SK-N-SH (cell line): Measurements from ENCODE around the gene UBE2E2. TPM values are rescaled to one million over a fixed set of nuclear protein-coding genes. Genes with fewer than 3 reads are reported as not detected.

Experiments used
- CTCF ChIA-PET: fragments of 300-600, 350-600 bp; formaldehyde crosslinking; extraction: SDS; loops from one replicate; lab custom pipeline; 2021; lab: Yijun Ruan, JAX
- POLR2A ChIA-PET: fragments of 350-600 bp; sonication (Branson Sonifier 250); formaldehyde crosslinking; extraction: SDS; loops from one replicate; lab custom pipeline; 2020; ENCODE audit warnings: antibody characterized with exemption, inconsistent platforms; lab: Yijun Ruan, JAX
- DNase-seq: peaks from one replicate; pipeline ENCODE4 v3.0.0; 2012
- H2AFZ ChIP-seq: fragments of 200-600 bp; sonication (generic); 2 replicates; pipeline ENCODE4 v1.8.1; 2016; ENCODE audit warnings: antibody characterized with exemption, mild to moderate bottlenecking, low read depth
- H3F3A ChIP-seq: fragments of 200-600 bp; sonication (generic); replicated peaks from 2 replicates; pipeline ENCODE3; 2016; ENCODE audit warnings: antibody characterized with exemption, mild to moderate bottlenecking; ENCODE audit not compliant: insufficient read depth
- H3K27ac ChIP-seq, 2 experiments: fragments of 200-500 bp in 1 of 2; fragments of 200-600 bp in 1 of 2; sonication (Bioruptor generic) in 1 of 2; sonication (generic), shearing (Covaris generic) in 1 of 2; 2 replicates each; pipeline versions ENCODE4 v1.5.1 to v1.6.1; 2014 to 2016; ENCODE audit warnings: low read depth in 2 of 2, inconsistent platforms in 1 of 2, low read length in 1 of 2, mild to moderate bottlenecking in 1 of 2, mixed read lengths in 1 of 2
- H3K27me3 ChIP-seq: fragments of 200-600 bp; sonication (generic), shearing (Covaris generic); 2 replicates; pipeline ENCODE4 v1.6.1; 2016; ENCODE audit warnings: mixed run types; ENCODE audit not compliant: insufficient read depth
- H3K36me3 ChIP-seq, 2 experiments: fragments of 200-500 bp in 1 of 2; fragments of 200-600 bp in 1 of 2; sonication (Bioruptor generic) in 1 of 2; sonication (generic) in 1 of 2; replicated peaks in 1 of 2; 2 replicates each; pipeline versions ENCODE3 to v1.5.1; 2014 to 2016; ENCODE audit warnings: low read length in 1 of 2, mild to moderate bottlenecking in 1 of 2; ENCODE audit not compliant: insufficient read depth in 2 of 2, control insufficient read depth in 1 of 2
- H3K4me1 ChIP-seq, 2 experiments: fragments of 200-500 bp in 1 of 2; fragments of 200-600 bp in 1 of 2; sonication (Bioruptor generic) in 1 of 2; sonication (generic), shearing (Covaris generic) in 1 of 2; 2 replicates each; pipeline versions ENCODE4 v1.5.1 to v1.6.1; 2014 to 2016; ENCODE audit warnings: low read depth in 1 of 2, low read length in 1 of 2, mixed run types in 1 of 2; ENCODE audit not compliant: insufficient read depth in 2 of 2, control insufficient read depth in 1 of 2
- H3K4me2 ChIP-seq: fragments of 200-600 bp; sonication (generic), shearing (Covaris generic); 2 replicates; pipeline ENCODE4 v1.6.1; 2017; ENCODE audit warnings: mixed run types
- H3K4me3 ChIP-seq, 2 experiments: fragments of 200-500 bp in 1 of 2; fragments of 200-600 bp in 1 of 2; sonication (Bioruptor generic) in 1 of 2; sonication (generic), shearing (Covaris generic) in 1 of 2; 2 replicates each; pipeline versions ENCODE4 v1.5.1 to v1.8.1; 2014 to 2016; ENCODE audit warnings: low read depth in 2 of 2, inconsistent platforms in 1 of 2, low read length in 1 of 2, mild to moderate bottlenecking in 1 of 2, mixed read lengths in 1 of 2, moderate library complexity in 1 of 2
- H3K79me2 ChIP-seq: fragments of 200-600 bp; sonication (generic); 2 replicates; pipeline ENCODE4 v1.8.1; 2017; ENCODE audit warnings: mild to moderate bottlenecking; ENCODE audit not compliant: insufficient read depth
- H3K9ac ChIP-seq: fragments of 200-600 bp; sonication (generic); 2 replicates; pipeline ENCODE4 v1.6.1; 2017; ENCODE audit warnings: mixed run types
- H3K9me2 ChIP-seq: fragments of 200-600 bp; sonication (generic); 2 replicates; pipeline ENCODE4 v1.6.1; 2017; ENCODE audit warnings: mixed run types
- H3K9me3 ChIP-seq: fragments of 200-600 bp; sonication (generic); 2 replicates; pipeline ENCODE4 v1.6.1; 2017; ENCODE audit warnings: mixed run types, mild to moderate bottlenecking, moderate library complexity
- H4K20me1 ChIP-seq: fragments of 200-600 bp; sonication (generic); 2 replicates; pipeline ENCODE4 v1.6.1; 2017; ENCODE audit warnings: mild to moderate bottlenecking, mixed run types; ENCODE audit not compliant: insufficient read depth
- CHD2 ChIP-seq: fragments of 150-350 bp; IDR thresholded peaks from 2 replicates; pipeline ENCODE4 v1.6.1; 2018; ENCODE audit warnings: low read length; ENCODE audit not compliant: partially characterized antibody
- CTCF ChIP-seq: fragments of 200-600 bp; sonication (generic); IDR thresholded peaks from 2 replicates; pipeline ENCODE4 v1.6.1; 2017; ENCODE audit warnings: antibody characterized with exemption, mild to moderate bottlenecking, moderate library complexity
- ELF1 ChIP-seq: IDR thresholded peaks from 2 replicates; pipeline ENCODE4 v1.4.0; 2012
- EZH2phosphoT487 ChIP-seq: fragments of 200-600 bp; sonication (generic); IDR thresholded peaks from 2 replicates; pipeline ENCODE4 v1.6.1; 2017; ENCODE audit warnings: low read depth, mixed run types, mild to moderate bottlenecking, antibody characterized with exemption, moderate library complexity, borderline replicate concordance
- FOSL2 ChIP-seq: IDR thresholded peaks from 2 replicates; pipeline ENCODE4 v1.4.0; 2012; ENCODE audit warnings: low read depth, mild to moderate bottlenecking, moderate library complexity, borderline replicate concordance
- FOXJ3 ChIP-seq: sonication (generic); formaldehyde crosslinking; IDR thresholded peaks from 2 replicates; pipeline ENCODE4 v1.5.1; 2020; ENCODE audit warnings: mild to moderate bottlenecking, missing genetic modification reagents
- FOXM1 ChIP-seq: IDR thresholded peaks from 2 replicates; pipeline ENCODE4 v1.4.0; 2012; ENCODE audit warnings: low read depth, mild to moderate bottlenecking
- GABPA ChIP-seq: IDR thresholded peaks from 2 replicates; pipeline ENCODE4 v1.4.0; 2012; ENCODE audit warnings: low read depth, mild to moderate bottlenecking
- GATA2 ChIP-seq: sonication (generic); formaldehyde crosslinking; IDR thresholded peaks from 2 replicates; pipeline ENCODE4 v1.5.0; 2020; ENCODE audit warnings: mild to moderate bottlenecking, missing genetic modification reagents
- MAX ChIP-seq: IDR thresholded peaks from 2 replicates; pipeline ENCODE4 v1.4.0; 2012; ENCODE audit warnings: low read depth
- NFIC ChIP-seq: IDR thresholded peaks from 2 replicates; pipeline ENCODE4 v1.4.0; 2012; ENCODE audit warnings: borderline replicate concordance
- POLR2AphosphoS5 ChIP-seq: IDR thresholded peaks from 2 replicates; pipeline ENCODE4 v1.6.1; 2012; ENCODE audit warnings: low read depth, low read length
- REST ChIP-seq: IDR thresholded peaks from 2 replicates; pipeline ENCODE4 v1.6.1; 2012; ENCODE audit warnings: mild to moderate bottlenecking, low read depth, low read length, moderate library complexity
- RFX5 ChIP-seq: IDR thresholded peaks from 2 replicates; pipeline ENCODE4 v1.6.1; 2012; ENCODE audit warnings: mild to moderate bottlenecking, improper control_type of control experiment, low read length
- RXRA ChIP-seq: IDR thresholded peaks from 2 replicates; pipeline ENCODE4 v1.4.0; 2012; ENCODE audit warnings: low read depth, mild to moderate bottlenecking, borderline replicate concordance
- SIN3A ChIP-seq: IDR thresholded peaks from 2 replicates; pipeline ENCODE4 v1.6.1; 2012; ENCODE audit warnings: low read depth, mild to moderate bottlenecking, low read length, moderate library complexity, borderline replicate concordance
- TAF1 ChIP-seq: IDR thresholded peaks from 2 replicates; pipeline ENCODE4 v1.6.1; 2012; ENCODE audit warnings: low read depth, mild to moderate bottlenecking, low read length, moderate library complexity, borderline replicate concordance
- TCF12 ChIP-seq: IDR thresholded peaks from 2 replicates; pipeline ENCODE4 v1.4.0; 2012
- USF1 ChIP-seq: IDR thresholded peaks from 2 replicates; pipeline ENCODE4 v1.4.0; 2012; ENCODE audit warnings: low read depth, borderline replicate concordance
- USF2 ChIP-seq: fragments of 150-350 bp; IDR thresholded peaks from 2 replicates; pipeline ENCODE4 v1.6.1; 2017; ENCODE audit warnings: antibody characterized with exemption, low read length, low read depth, borderline replicate concordance
- WGBS: methylation state at CpG from one replicate; pipeline ENCODE4 v1.1.6; 2017; ENCODE audit warnings: low lambda C conversion rate; 5-methylcytosine and 5-hydroxymethylcytosine counted together
- polyA plus RNA-seq, 3 experiments: library from polyadenylated mRNA; depleted of rRNA; stranded (reverse); fragments of >200 nt; gene quantifications; 2 replicates each; pipeline ENCODE4 v1.2.3, GENCODE V29; 2012

UBE2E2 gene
- polyA plus RNA-seq, 1 of the 3 experiments (the other 2 are of a cell fraction) = 46.4 TPM

- no peak overlapping the region for H3K4me3 ChIP-seq
- ChIA-PET CTCF (interaction anchor here (1.2 kb wide), 1 partner anchor 16 kb away, joined by 3 read pairs; no protein-coding TSS in a partner anchor), POLR2A (no interaction called here)
- H3K79me2 ChIP-seq = 0 out of 2 replicates have a peak, but pooled peaks cover 3% of the 10 kb centered on the region
- H3K9me2 ChIP-seq = no peaks in the 10 kb centered on the region
- H3K36me3 ChIP-seq = no peaks in the 10 kb centered on the region
- 0 out of 2 replicates have a peak, but pooled peaks cover 6% of the 10 kb centered on the region for H4K20me1 ChIP-seq
- no peak for DNase-seq
- no peak overlapping the region for H2AFZ ChIP-seq
- no peak overlapping the region for H3K4me2 ChIP-seq
- 100% methylated on average over 1 of the region's 1 CpG for WGBS
- no peaks in the 10 kb centered on the region for H3K9me3 ChIP-seq
- H3K9ac ChIP-seq = no peak overlapping the region
- H3K27ac ChIP-seq = peak overlapping the region; percentile 21 to 64
- H3K4me1 ChIP-seq = peaks cover 4 to 5% of the 10 kb centered on the region in 2 experiments; a peak in 3 of 4 replicates
- TF ChIP-seq FOSL2 = no peak
- no peak for TF ChIP-seq MAX
- no peak for TF ChIP-seq REST
- no peak for TF ChIP-seq GABPA
- no peak for TF ChIP-seq RFX5
- no peak for TF ChIP-seq EZH2phosphoT487
- TF ChIP-seq FOXM1 = no peak
- no peak for TF ChIP-seq GATA2 (CRISPR knock-in tag)
- TF ChIP-seq USF1 = no peak
- TF ChIP-seq RXRA = no peak
- TF ChIP-seq FOXJ3 (CRISPR knock-in tag) = no peak
- no peak for TF ChIP-seq CHD2
- no peak for TF ChIP-seq NFIC
- no peak for TF ChIP-seq SIN3A
- no peak for TF ChIP-seq CTCF
- no peak for TF ChIP-seq POLR2AphosphoS5
- no peak for TF ChIP-seq ELF1
- no peak for TF ChIP-seq TAF1
- no peak for TF ChIP-seq TCF12
- TF ChIP-seq USF2 = no peak
- TF ChIP-seq, all 33 proteins: peak for 0
- no peaks in the 10 kb centered on the region for H3K27me3 ChIP-seq
- H3F3A ChIP-seq = peaks cover 6% of the 10 kb centered on the region
Measured at GRCh38 chr3:23494967-23495366, 291.8 kb downstream of the UBE2E2 start.
